ENCODE results near the gene CRISPLD2.

DNA sequence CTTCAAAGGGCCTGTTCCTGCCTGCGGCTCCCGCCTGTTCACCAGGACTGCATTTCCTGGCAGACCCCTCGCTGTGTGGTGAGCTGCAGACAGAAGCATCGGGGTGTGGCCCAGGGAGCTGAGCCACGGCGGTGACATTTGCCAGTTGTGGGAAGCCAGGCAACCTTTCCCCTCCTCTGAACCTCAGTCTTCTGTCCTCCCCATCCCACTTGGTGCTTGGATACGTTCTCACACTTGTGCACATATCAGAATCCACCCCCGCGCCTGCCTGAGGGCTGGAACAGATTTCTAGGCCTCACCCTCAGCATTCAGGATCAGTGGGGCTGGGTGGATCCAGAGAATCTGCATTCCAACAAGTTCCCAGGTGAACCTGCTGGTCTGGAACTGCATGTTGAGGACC lies 63.5 kb downstream of the CRISPLD2 start:
- TF ChIP-seq CTCF (IDR thresholded peaks at IDR 0.05), result no peak
- no peak for TF ChIP-seq POLR2A (IDR thresholded peaks at IDR 0.05)

All from Peyer's patch (tissue), 4 donors.